HepG2 (cell line): ENCODE data around the gene LAMB3. TPM values are rescaled to one million over a fixed set of nuclear protein-coding genes. Genes with fewer than 3 reads are reported as not detected.
A peak's percentile ranks its signal among the peaks of the same experiment; 100 is the strongest.

Experiments
- ATAC-seq: fragments of 200-7000 bp; cut with Tn5 transposase; 3 replicates; pipeline ENCODE4 v1.9.1; 2020; ENCODE audit warnings: mild to moderate bottlenecking, moderate library complexity
- BruUV-seq: library from RNA; stranded (reverse); fragments of 400-500 nt; replicated peaks from 2 replicates; lab custom pipeline; 2021; lab: Mats Ljungman, UMichigan
- CTCF ChIA-PET: fragments of 300-600 bp; formaldehyde crosslinking; extraction: SDS; loops from one replicate; lab custom pipeline; 2021; ENCODE audit warnings: low total read pairs, inconsistent platforms, low intra/inter-chr PET ratio; lab: Yijun Ruan, JAX
- POLR2A ChIA-PET: fragments of 350-600 bp; sonication (Branson Sonifier 250); formaldehyde crosslinking; loops from one replicate; lab custom pipeline; 2020; ENCODE audit warnings: antibody characterized with exemption, inconsistent platforms; lab: Yijun Ruan, JAX
- DNase-seq: peaks from one replicate; pipeline ENCODE4 v3.0.0-alpha.2; 2015; ENCODE audit warnings: low spot score
- FAIRE-seq: peaks from 3 replicates; lab custom pipeline; 2011; peaks lifted over from hg19 to GRCh38; lab: Jason Lieb, UNC
- H2AFZ ChIP-seq: one replicate; pipeline ENCODE4 v1.6.1; 2011; ENCODE audit warnings: low read length, inconsistent platforms
- H3K27ac ChIP-seq: fragments of 300-600 bp; 3 replicates; pipeline ENCODE4 v1.8.0; 2011; ENCODE audit warnings: mixed run types, mild to moderate bottlenecking, mixed read lengths, low read length, inconsistent platforms; ENCODE audit not compliant: insufficient read depth; ENCODE audit errors: extremely low read length
- H3K27me3 ChIP-seq, 2 experiments: fragments of 200-600 bp in 1 of 2; 2 replicates in 1 of 2; 3 replicates in 1 of 2; pipeline versions ENCODE4 v1.6.0 to v1.8.0; 2011; ENCODE audit warnings: low read length in 2 of 2, mild to moderate bottlenecking in 2 of 2, moderate library complexity in 2 of 2, inconsistent platforms in 1 of 2; ENCODE audit not compliant: insufficient read depth in 2 of 2, control insufficient read depth in 1 of 2
- H3K36me3 ChIP-seq, 2 experiments: fragments of 200-600 bp in 1 of 2; replicated peaks in 1 of 2; 2 replicates in 1 of 2; 3 replicates in 1 of 2; pipeline versions ENCODE4 v1.5.1 to v1.8.0; 2011; ENCODE audit warnings: low read length in 2 of 2, inconsistent platforms in 1 of 2; ENCODE audit not compliant: insufficient read depth in 2 of 2, control insufficient read depth in 1 of 2
- H3K4me1 ChIP-seq: 2 replicates; pipeline ENCODE4 v1.5.1; 2012; ENCODE audit warnings: low read length, inconsistent platforms; ENCODE audit not compliant: insufficient read depth
- H3K4me2 ChIP-seq: 2 replicates; pipeline ENCODE4 v1.6.0; 2011; ENCODE audit warnings: low read depth, low read length, inconsistent platforms
- H3K4me3 ChIP-seq, 3 experiments: fragments of 200-600 bp in 1 of 3; sonication (generic), shearing (Covaris generic) in 1 of 3; replicated peaks in 1 of 3; 2 replicates each; pipeline ENCODE4 v1.5.1; 2011 to 2016; ENCODE audit warnings: low read length in 3 of 3, inconsistent platforms in 2 of 3, low read depth in 2 of 3, mild to moderate bottlenecking in 2 of 3, control low read depth in 1 of 3, mixed read lengths in 1 of 3; ENCODE audit not compliant: insufficient read depth in 1 of 3
- H3K79me2 ChIP-seq: one replicate; pipeline ENCODE4 v1.6.1; 2011; ENCODE audit warnings: low read length, inconsistent platforms; ENCODE audit not compliant: insufficient read depth
- H3K9ac ChIP-seq: 2 replicates; pipeline ENCODE4 v1.6.0; 2011; ENCODE audit warnings: mild to moderate bottlenecking, low read depth, low read length, inconsistent platforms; ENCODE audit not compliant: insufficient read depth
- H3K9me3 ChIP-seq: 2 replicates; pipeline ENCODE4 v1.5.1; 2012; ENCODE audit warnings: mild to moderate bottlenecking, low read length
- H4K20me1 ChIP-seq: 2 replicates; pipeline ENCODE4 v1.6.0; 2011; ENCODE audit warnings: inconsistent platforms, mild to moderate bottlenecking, low read length, moderate library complexity; ENCODE audit not compliant: insufficient read depth
- BCL6 ChIP-seq: IDR thresholded peaks from 2 replicates; pipeline ENCODE4 v1.6.1; 2016; ENCODE audit warnings: missing genetic modification reagents, missing compliant biosample characterization
- CHD4 ChIP-seq: fragments of 200-600 bp; sonication (generic); IDR thresholded peaks from 2 replicates; pipeline ENCODE4 v1.7.0; 2017; ENCODE audit warnings: mild to moderate bottlenecking, low read length, borderline replicate concordance
- CTCF ChIP-seq: sonication (generic); formaldehyde crosslinking; IDR thresholded peaks from 2 replicates; pipeline ENCODE4 v1.5.0; 2020; ENCODE audit warnings: mild to moderate bottlenecking, missing genetic modification reagents, moderate library complexity
- FOXK1 ChIP-seq: sonication (generic); formaldehyde crosslinking; IDR thresholded peaks from 2 replicates; pipeline ENCODE4 v1.4.0; 2020; ENCODE audit warnings: low read depth, missing genetic modification reagents, borderline replicate concordance
- NCOA2 ChIP-seq: sonication (generic); formaldehyde crosslinking; IDR thresholded peaks from 2 replicates; pipeline ENCODE4 v1.8.0; 2022; ENCODE audit warnings: inconsistent platforms
- RFX3 ChIP-seq: IDR thresholded peaks from 2 replicates; pipeline ENCODE4 v1.6.1; 2016; ENCODE audit warnings: missing biosample characterization, missing genetic modification reagents
- SMC3 ChIP-seq: IDR thresholded peaks from 2 replicates; pipeline ENCODE4 v1.6.1; 2011; ENCODE audit warnings: low read length, improper control_type of control experiment
- STAG1 ChIP-seq: sonication (generic); formaldehyde crosslinking; IDR thresholded peaks from 2 replicates; pipeline ENCODE4 v1.4.0; 2020; ENCODE audit warnings: missing genetic modification reagents
- ZNF589 ChIP-seq: sonication (generic); formaldehyde crosslinking; conservative IDR thresholded peaks from 2 replicates; pipeline ENCODE4 v1.8.0; 2022; ENCODE audit warnings: mild to moderate bottlenecking, moderate library complexity, missing genetic modification reagents
- ZNF703 ChIP-seq: sonication (generic); formaldehyde crosslinking; IDR thresholded peaks from 2 replicates; pipeline ENCODE4 v1.5.1; 2020; ENCODE audit warnings: missing genetic modification reagents, mild to moderate bottlenecking, moderate library complexity, borderline replicate concordance
- WGBS: methylation state at CpG from one replicate; pipeline ENCODE4 v1.1.6; 2017; ENCODE audit warnings: low lambda C conversion rate; 5-methylcytosine and 5-hydroxymethylcytosine counted together
- in situ Hi-C: cut with HindIII; loops from 2 replicates; pipeline ENCODE4 v1.10.0; 2017; ENCODE audit warnings: low pct_unique_long_range_greater_than_20kb; ENCODE audit not compliant: extremely low pct_ligation_motif_present
- intact Hi-C: fragments of 100-400 bp; cut with micrococcal nuclease; formaldehyde crosslinking; loops from one replicate; pipeline ENCODE4 v1.10.0; 2022; ENCODE audit not compliant: unreplicated experiment
- polyA plus RNA-seq, 8 experiments: library from polyadenylated mRNA; depleted of rRNA in 3 of 8; stranded (reverse) in 7 of 8; unstranded in 1 of 8; fragments of >200 nt; fragmentation: Illumina TruSeq in 4 of 8; extraction: Trizol in 4 of 8; gene quantifications; 2 replicates each; pipeline versions ENCODE4 v1.2.1 to v1.2.3, GENCODE V29; 2011 to 2016; ENCODE audit warnings: low read depth in 4 of 8, missing spikeins in 1 of 8, mixed read lengths in 1 of 8; ENCODE audit not compliant: insufficient read depth in 1 of 8
- total RNA-seq, 5 experiments: library from RNA; depleted of rRNA; stranded (reverse); fragments of >200 nt; fragmentation: Illumina TruSeq; extraction: Trizol; gene quantifications; 2 replicates each; pipeline ENCODE4 v1.2.3, GENCODE V29; 2016; ENCODE audit warnings: low read depth in 1 of 5

Gene LAMB3
- total and polyA plus RNA-seq, 2 of the 13 experiments (the other 11 are each of a cell fraction or from before 2014, with no cell fraction given): 0.18 to 0.24 TPM

- TF ChIP-seq FOXK1 (CRISPR knock-in tag) (no peak), ZNF589 (CRISPR knock-in tag) (no peak), ZNF703 (no peak), RFX3 (no peak), CHD4 (no peak), BCL6 (CRISPR knock-in tag) (no peak)
These were observed 48.3 kb downstream of the LAMB3 start (continued) for GRCh38 chr1:209603877-209604276.

DNA sequence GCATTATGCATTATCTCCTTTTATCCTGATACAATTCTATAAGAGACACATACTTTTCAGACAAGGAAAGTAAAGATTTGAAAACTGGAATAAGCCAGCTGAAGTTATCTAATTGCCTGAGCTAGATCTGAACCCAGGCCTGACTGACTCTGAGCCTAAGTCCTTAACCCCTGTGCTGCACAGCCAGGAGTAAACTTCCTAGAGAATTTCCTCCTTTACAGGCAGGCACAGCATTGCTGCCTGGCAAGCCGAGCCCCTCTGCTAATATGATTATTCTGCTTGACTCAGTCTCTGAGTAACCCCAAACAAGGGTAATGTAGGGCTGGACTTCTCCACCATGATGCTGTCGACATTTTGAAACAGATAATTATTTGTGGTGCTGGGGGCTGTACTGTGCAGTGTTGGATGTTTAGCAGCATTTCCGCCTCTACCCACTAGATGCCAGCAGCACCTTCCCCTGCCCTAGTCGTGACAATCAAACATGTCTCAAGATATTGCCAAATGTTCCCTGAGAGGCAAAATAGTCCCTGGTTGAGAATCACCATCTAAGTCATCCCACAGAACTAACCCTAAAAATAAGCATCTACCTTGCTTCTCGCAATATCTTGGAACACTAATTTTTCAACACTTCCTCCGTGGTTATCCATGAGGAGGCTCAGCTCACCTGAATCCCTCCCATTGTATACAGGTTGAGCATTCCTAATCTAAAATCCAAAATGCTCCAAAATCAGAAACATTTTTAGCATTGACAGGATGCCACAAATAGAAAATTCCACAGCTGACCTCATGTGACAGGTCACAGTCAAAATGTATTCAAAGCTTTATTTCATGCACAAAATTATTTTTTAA is 50.2 kb downstream of the LAMB3 start:
- H3K4me2 ChIP-seq: no peak overlapping the region
- no peak overlapping the region for H2AFZ ChIP-seq
- H3K36me3 ChIP-seq: no peaks in the 10 kb centered on the region
- POLR2A ChIA-PET: no interaction called here
- peak; percentile 3 for DNase-seq
- no peak overlapping the region for H3K27ac ChIP-seq
- in situ Hi-C loops: no loop called here
- H3K79me2 ChIP-seq: no peaks in the 10 kb centered on the region
- no peaks in the 10 kb centered on the region for H3K4me1 ChIP-seq
- peak; percentile 18 for FAIRE-seq
- WGBS: 4% methylated on average over 6 of the region's 6 CpGs
- no peaks in the 10 kb centered on the region for H4K20me1 ChIP-seq
- TF ChIP-seq CTCF: peak; percentile 59
- TF ChIP-seq NCOA2 (CRISPR knock-in tag): no peak
- TF ChIP-seq STAG1: peak; percentile 58
- peak; percentile 30; the same call in 1 of the 2 replicates for TF ChIP-seq SMC3
- TF ChIP-seq, all 625 proteins: peak for 3
- Histone ChIP-seq H3K27me3 (no peaks in the 10 kb centered on the region), H3K4me3 (no peak overlapping the region), H3K9ac (no peak overlapping the region), H3K9me3 (no peaks in the 10 kb centered on the region)
- peak; percentile 84 for ATAC-seq
- CTCF ChIA-PET: interaction anchor here (2.0 kb wide), 1 partner anchor 91 kb away, joined by 7 read pairs; no protein-coding TSS in a partner anchor
- intact Hi-C loops: no loop called here
- no TSS peak for BruUV-seq
